Measurements from ENCODE around the gene GNG7.
A peak's percentile ranks its signal among the peaks of the same experiment; 100 is the strongest.

Gene GNG7

DNA sequence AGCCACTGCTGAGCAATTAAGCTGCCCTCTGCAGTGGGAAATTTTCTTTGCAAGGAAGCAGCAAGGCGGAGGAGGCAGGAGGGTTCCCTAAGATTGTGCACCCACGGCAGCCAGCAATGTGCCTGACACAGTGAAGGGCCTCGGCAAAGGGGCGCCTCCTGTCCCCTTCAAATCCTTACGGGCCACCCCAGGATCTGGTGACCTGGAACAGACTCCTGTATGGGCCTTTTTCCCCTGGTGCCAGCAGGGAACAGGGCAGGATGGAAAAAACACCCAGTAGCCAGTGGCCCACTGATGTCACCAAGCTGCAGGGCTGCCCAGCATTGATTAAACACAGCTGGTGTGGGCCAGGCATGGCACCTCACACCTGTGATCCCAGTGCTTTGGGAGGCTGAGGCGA lies 86.7 kb downstream of the GNG7 start:
- Histone ChIP-seq H3F3A (ENCODE audit: control insufficient read depth, insufficient read depth) (peaks cover 24% of the 10 kb centered on the region), H3K4me1 (ENCODE audit: control insufficient read depth, low read length) (peaks cover 86% of the 10 kb centered on the region), H3K27ac (ENCODE audit: low read depth, low read length) (no peak overlapping the region), H3K27me3 (ENCODE audit: control insufficient read depth, low read length) (no peaks in the 10 kb centered on the region), H3K9me3 (ENCODE audit: control insufficient read depth, insufficient read depth, low read length) (no peaks in the 10 kb centered on the region), H3K79me2 (ENCODE audit: control insufficient read depth, low read length) (peaks cover 82% of the 10 kb centered on the region), H4K20me1 (ENCODE audit: control insufficient read depth, insufficient read depth, low read depth, low read length) (0 out of 2 replicates have a peak, but pooled peaks cover 12% of the 10 kb centered on the region), H3K9me2 (replicated peaks; ENCODE audit: control insufficient read depth, low read length) (no peaks in the 10 kb centered on the region), H3K4me3 (ENCODE audit: low read length) (no peak overlapping the region), H3K36me3 (ENCODE audit: control insufficient read depth, low read length) (peaks cover 32% of the 10 kb centered on the region), H3K4me2 (ENCODE audit: low read length) (no peak overlapping the region)
- TF ChIP-seq, protein P1, sequence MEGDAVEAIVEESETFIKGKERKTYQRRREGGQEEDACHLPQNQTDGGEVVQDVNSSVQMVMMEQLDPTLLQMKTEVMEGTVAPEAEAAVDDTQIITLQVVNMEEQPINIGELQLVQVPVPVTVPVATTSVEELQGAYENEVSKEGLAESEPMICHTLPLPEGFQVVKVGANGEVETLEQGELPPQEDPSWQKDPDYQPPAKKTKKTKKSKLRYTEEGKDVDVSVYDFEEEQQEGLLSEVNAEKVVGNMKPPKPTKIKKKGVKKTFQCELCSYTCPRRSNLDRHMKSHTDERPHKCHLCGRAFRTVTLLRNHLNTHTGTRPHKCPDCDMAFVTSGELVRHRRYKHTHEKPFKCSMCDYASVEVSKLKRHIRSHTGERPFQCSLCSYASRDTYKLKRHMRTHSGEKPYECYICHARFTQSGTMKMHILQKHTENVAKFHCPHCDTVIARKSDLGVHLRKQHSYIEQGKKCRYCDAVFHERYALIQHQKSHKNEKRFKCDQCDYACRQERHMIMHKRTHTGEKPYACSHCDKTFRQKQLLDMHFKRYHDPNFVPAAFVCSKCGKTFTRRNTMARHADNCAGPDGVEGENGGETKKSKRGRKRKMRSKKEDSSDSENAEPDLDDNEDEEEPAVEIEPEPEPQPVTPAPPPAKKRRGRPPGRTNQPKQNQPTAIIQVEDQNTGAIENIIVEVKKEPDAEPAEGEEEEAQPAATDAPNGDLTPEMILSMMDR (IDR thresholded peaks at IDR 0.05; ENCODE audit: low read depth, low read length, poor library complexity, severe bottlenecking): no peak
- no peak for TF ChIP-seq EZH2phosphoT487 (IDR thresholded peaks at IDR 0.05; ENCODE audit: borderline replicate concordance, low read length)

DNA sequence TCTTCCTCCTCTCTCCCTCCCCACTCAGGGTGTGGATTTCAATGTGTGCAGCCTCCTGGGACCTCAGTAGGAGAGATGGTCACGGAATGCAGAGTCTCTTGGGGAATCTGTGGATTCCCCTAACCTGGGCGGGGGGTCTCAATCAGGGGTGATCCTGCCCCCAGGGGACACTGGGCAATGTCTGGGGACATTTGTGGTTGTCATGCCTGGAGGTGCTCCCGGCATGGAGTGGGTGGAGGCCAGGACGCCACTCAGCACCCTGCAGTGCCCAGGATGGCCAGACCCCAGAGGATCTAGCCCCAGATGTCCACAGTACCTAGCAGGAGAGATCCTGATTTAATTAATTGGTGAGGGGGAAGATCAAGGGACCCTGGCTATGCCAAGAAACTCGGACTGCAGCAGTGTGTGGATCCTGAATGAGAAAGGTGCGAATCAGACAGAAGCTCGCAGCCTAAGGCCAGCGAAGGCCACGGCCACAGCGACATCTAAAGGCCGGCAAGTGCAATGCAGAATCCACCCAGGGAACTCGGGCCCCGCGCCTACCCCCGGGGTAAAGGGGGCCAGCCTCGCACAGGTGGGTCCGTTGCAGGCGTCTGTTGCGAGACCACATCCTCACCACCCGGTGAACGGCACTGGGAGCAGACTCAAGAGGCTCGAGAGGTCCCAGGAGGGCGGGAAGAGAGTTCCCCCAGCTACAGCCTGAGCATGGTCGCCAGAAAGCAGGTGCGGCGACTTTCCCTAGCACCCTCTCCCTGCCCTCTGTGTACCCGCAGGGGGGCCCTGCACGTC lies 88.8 kb downstream of the GNG7 start:
- no peak for TF ChIP-seq EZH2phosphoT487 (IDR thresholded peaks at IDR 0.05; ENCODE audit: borderline replicate concordance, low read length)
- TF ChIP-seq, protein P1 (IDR thresholded peaks at IDR 0.05; ENCODE audit: low read depth, low read length, poor library complexity, severe bottlenecking): peak; percentile 91
- Histone ChIP-seq H3K4me1 (ENCODE audit: control insufficient read depth, low read length) (peaks cover 86% of the 10 kb centered on the region), H3K9me2 (replicated peaks; ENCODE audit: control insufficient read depth, low read length) (no peaks in the 10 kb centered on the region), H3K27ac (ENCODE audit: low read depth, low read length) (peak overlapping the region; percentile 77), H3K27me3 (ENCODE audit: control insufficient read depth, low read length) (no peaks in the 10 kb centered on the region), H3K79me2 (ENCODE audit: control insufficient read depth, low read length) (peaks cover 80% of the 10 kb centered on the region), H3F3A (ENCODE audit: control insufficient read depth, insufficient read depth) (peaks cover 23% of the 10 kb centered on the region), H3K36me3 (ENCODE audit: control insufficient read depth, low read length) (peaks cover 33% of the 10 kb centered on the region), H3K4me2 (ENCODE audit: low read length) (peak overlapping the region; percentile 63), H4K20me1 (ENCODE audit: control insufficient read depth, insufficient read depth, low read depth, low read length) (peaks cover 15% of the 10 kb centered on the region), H3K9me3 (ENCODE audit: control insufficient read depth, insufficient read depth, low read length) (no peaks in the 10 kb centered on the region), H3K4me3 (ENCODE audit: low read length) (peak overlapping the region; percentile 49)

DNA sequence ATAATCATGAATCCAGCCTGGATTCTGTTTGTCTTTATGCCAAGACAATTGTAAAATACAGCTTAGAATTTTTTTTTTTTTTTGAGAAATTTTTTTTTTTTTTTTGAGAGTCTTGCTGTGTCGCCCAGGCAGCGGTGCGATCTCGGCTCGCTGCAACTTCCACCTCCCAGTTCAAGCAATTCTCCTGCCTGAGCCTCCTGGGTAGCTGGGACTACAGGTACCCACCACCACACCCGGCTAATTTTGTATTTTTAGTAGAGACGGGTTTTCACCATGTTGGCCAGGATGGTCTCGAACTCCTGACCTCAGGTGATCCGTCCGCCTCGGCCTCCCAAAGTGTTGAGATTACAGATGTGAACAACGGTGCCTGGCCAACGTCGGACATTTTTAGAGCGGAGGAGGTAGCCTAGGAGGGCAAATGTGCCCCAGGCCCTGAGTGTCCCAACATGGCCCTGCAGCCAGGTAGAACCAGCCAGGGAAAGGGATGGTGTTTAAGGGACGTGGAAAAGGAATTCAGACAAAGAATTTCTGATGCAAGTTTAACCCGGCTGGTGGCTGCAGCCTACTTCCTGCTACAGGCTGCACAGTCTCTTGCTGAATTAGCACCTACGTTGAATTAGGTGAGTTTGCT lies 89.8 kb downstream of the GNG7 start:
- no peaks in the 10 kb centered on the region for H3K27me3 ChIP-seq (ENCODE audit: control insufficient read depth, low read length)
- H3K4me2 ChIP-seq (ENCODE audit: low read length): peak overlapping the region; percentile 63
- peak overlapping the region; percentile 77 for H3K27ac ChIP-seq (ENCODE audit: low read depth, low read length)
- TF ChIP-seq EZH2phosphoT487 (IDR thresholded peaks at IDR 0.05; ENCODE audit: borderline replicate concordance, low read length): no peak
- TF ChIP-seq, protein P1 (IDR thresholded peaks at IDR 0.05; ENCODE audit: low read depth, low read length, poor library complexity, severe bottlenecking): no peak
- H3K4me1 ChIP-seq (ENCODE audit: control insufficient read depth, low read length): peaks cover 86% of the 10 kb centered on the region
- peaks cover 18% of the 10 kb centered on the region for H4K20me1 ChIP-seq (ENCODE audit: control insufficient read depth, insufficient read depth, low read depth, low read length)
- H3F3A ChIP-seq (ENCODE audit: control insufficient read depth, insufficient read depth): peaks cover 24% of the 10 kb centered on the region
- H3K9me2 ChIP-seq (replicated peaks; ENCODE audit: control insufficient read depth, low read length): no peaks in the 10 kb centered on the region
- no peaks in the 10 kb centered on the region for H3K9me3 ChIP-seq (ENCODE audit: control insufficient read depth, insufficient read depth, low read length)
- peak overlapping the region; percentile 49 for H3K4me3 ChIP-seq (ENCODE audit: low read length)
- peaks cover 30% of the 10 kb centered on the region for H3K36me3 ChIP-seq (ENCODE audit: control insufficient read depth, low read length)
- H3K79me2 ChIP-seq (ENCODE audit: control insufficient read depth, low read length): peaks cover 81% of the 10 kb centered on the region

Data from DOHH2 (cell line).